NB4 (cell line): Measurements from ENCODE around the gene CAMKMT.

Experiments used
- CTCF ChIP-seq: IDR thresholded peaks from one replicate; pipeline ENCODE4 v1.5.1; 2012; ENCODE audit warnings: low read depth, low read length
- MAX ChIP-seq: IDR thresholded peaks from 2 replicates; pipeline ENCODE4 v1.6.1; 2011; ENCODE audit warnings: low read depth, low read length

- no peak for TF ChIP-seq CTCF
- no peak for TF ChIP-seq MAX
Measured at GRCh38 chr2:44674473-44675284, 312.9 kb downstream of the CAMKMT start.
